ENCODE results near the gene RAP2A. TPM values are rescaled to one million over a fixed set of nuclear protein-coding genes. Genes with fewer than 3 reads are reported as not detected.

The RAP2A gene
- total RNA-seq, 1 experiment from 2014 or later: 32.1 TPM

GRCh38 chr13:97417698-97418097 is 16.3 kb upstream of the RAP2A start:
- no peaks in the 10 kb centered on the region for H4K20me1 ChIP-seq (ENCODE audit: control insufficient read depth, insufficient read depth, insufficient read length)
- H2BK15ac ChIP-seq (ENCODE audit: low read depth, low read length): no peak overlapping the region
- no peak overlapping the region for H3T11ph ChIP-seq (ENCODE audit: low read length)
- no peak overlapping the region for H2AFZ ChIP-seq (ENCODE audit: low read length)
- Mint-ChIP-seq H3K27me3 (ENCODE audit: low read depth) (no peaks in the 10 kb centered on the region; the same call in 1 of the 2 replicates), H3K4me1 (peaks cover 9 to 12% of the 10 kb centered on the region in 2 experiments; a peak in 3 of 4 replicates), H3K9me3 (no peaks in the 10 kb centered on the region), H3K4me3 (no peak overlapping the region; a peak in 1 of 5 replicates), H3K27ac (no peak overlapping the region), H3K36me3 (ENCODE audit: insufficient read depth in 1 of 3, low read depth in 3 of 3) (no peaks in the 10 kb centered on the region)
- no peaks in the 10 kb centered on the region for H3K27me3 ChIP-seq (ENCODE audit: insufficient read depth, low read length)
- H3K79me2 ChIP-seq (ENCODE audit: insufficient read depth, low read length): no peaks in the 10 kb centered on the region
- H3K23ac ChIP-seq (ENCODE audit: insufficient read length, low read depth, low read length): no peak overlapping the region
- peak; percentile 32 for DNase-seq
- H4K8ac ChIP-seq (replicated peaks; ENCODE audit: insufficient read length, low read depth, low read length): no peak overlapping the region
- no peak overlapping the region for H2BK20ac ChIP-seq (ENCODE audit: low read depth, low read length, poor library complexity, severe bottlenecking)
- 0 out of 2 replicates have a peak, but pooled peaks cover 2% of the 10 kb centered on the region for H3K4me1 ChIP-seq (ENCODE audit: insufficient read depth, low read length)
- TF ChIP-seq CTCF (conservative IDR thresholded peaks at IDR 0.05): no peak
- H3K4me2 ChIP-seq (ENCODE audit: insufficient read depth, insufficient read length, low read length): no peak overlapping the region
- no peaks in the 10 kb centered on the region for H3K79me1 ChIP-seq (ENCODE audit: insufficient read depth, low read depth, low read length, poor library complexity, severe bottlenecking)
- H3K18ac ChIP-seq (ENCODE audit: insufficient read length, low read depth, low read length): no peak overlapping the region
- no peak overlapping the region for H4K5ac ChIP-seq (ENCODE audit: insufficient read length, low read depth, low read length)
- no peak overlapping the region for H3K14ac ChIP-seq (ENCODE audit: insufficient read depth, low read length)
- no peak overlapping the region for H2BK120ac ChIP-seq (ENCODE audit: low read depth, low read length, poor library complexity, severe bottlenecking)
- no CpG with 5 or more reads among the region's 5 CpGs for WGBS (ENCODE audit: extremely low coverage, insufficient read length, low lambda C conversion rate)
- H3K27ac ChIP-seq (ENCODE audit: insufficient read length, low read depth, low read length): no peak overlapping the region
- no peak overlapping the region for H2AK5ac ChIP-seq (ENCODE audit: insufficient read length, low read length)
- H4K91ac ChIP-seq (ENCODE audit: insufficient read length, low read depth, low read length): no peak overlapping the region
- no peak overlapping the region for H2BK5ac ChIP-seq (ENCODE audit: insufficient read length, low read length)
- H3K56ac ChIP-seq (ENCODE audit: insufficient read length, low read depth, low read length): no peak overlapping the region
- H3K9ac ChIP-seq (ENCODE audit: extremely low read depth, insufficient read length, low read length): no peak overlapping the region
- H3K9me3 ChIP-seq (ENCODE audit: control insufficient read depth, low read depth, low read length): no peaks in the 10 kb centered on the region
- H3K23me2 ChIP-seq (ENCODE audit: insufficient read length, low read depth, low read length, poor library complexity, severe bottlenecking): no peaks in the 10 kb centered on the region
- H3K4ac ChIP-seq (ENCODE audit: low read depth, low read length): no peak overlapping the region
- no peak overlapping the region for H2BK12ac ChIP-seq (ENCODE audit: insufficient read length, low read depth, low read length)
